Measurements from ENCODE around the gene BICC1. TPM values are rescaled to one million over a fixed set of nuclear protein-coding genes. Genes with fewer than 3 reads are reported as not detected.

BICC1 gene
- polyA plus RNA-seq, 1 experiment = 25.6 TPM

DNA sequence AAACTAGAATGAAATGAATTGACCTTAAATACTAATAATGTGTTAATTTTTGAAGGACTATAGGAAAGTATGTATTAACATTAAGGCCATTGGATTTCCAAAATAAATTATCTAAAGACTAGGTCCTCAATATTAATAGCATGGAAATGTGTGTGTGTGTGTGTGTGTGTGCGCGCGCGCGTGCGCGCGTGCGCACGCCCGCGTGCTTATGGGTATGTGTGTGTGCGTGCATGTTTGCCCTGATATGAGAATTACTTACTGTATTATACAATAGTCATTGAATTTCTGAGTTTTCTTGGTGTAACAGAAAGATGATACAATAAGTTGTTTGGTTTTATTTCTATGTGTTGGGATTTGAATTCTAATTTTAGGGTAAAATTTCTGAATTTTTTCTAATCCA, 205.9 kb downstream of the BICC1 start:
- ChIA-PET CTCF (no interaction called here), POLR2A (no interaction called here)
- TF ChIP-seq CTCF (IDR thresholded peaks at IDR 0.05; ENCODE audit: low read depth, low read length) = no peak
- Histone ChIP-seq H3K27me3 (ENCODE audit: control insufficient read depth, insufficient read depth, low read length) (no peaks in the 10 kb centered on the region), H3K9me3 (ENCODE audit: control insufficient read depth, insufficient read depth, low read length) (no peaks in the 10 kb centered on the region; the same call in 1 of the 2 replicates), H3K27ac (ENCODE audit: low read depth, low read length) (no peak overlapping the region), H3K4me3 (ENCODE audit: low read depth, low read length) (no peak overlapping the region)
- DNase-seq (ENCODE audit: low read depth, low spot score) = no peak

DNA sequence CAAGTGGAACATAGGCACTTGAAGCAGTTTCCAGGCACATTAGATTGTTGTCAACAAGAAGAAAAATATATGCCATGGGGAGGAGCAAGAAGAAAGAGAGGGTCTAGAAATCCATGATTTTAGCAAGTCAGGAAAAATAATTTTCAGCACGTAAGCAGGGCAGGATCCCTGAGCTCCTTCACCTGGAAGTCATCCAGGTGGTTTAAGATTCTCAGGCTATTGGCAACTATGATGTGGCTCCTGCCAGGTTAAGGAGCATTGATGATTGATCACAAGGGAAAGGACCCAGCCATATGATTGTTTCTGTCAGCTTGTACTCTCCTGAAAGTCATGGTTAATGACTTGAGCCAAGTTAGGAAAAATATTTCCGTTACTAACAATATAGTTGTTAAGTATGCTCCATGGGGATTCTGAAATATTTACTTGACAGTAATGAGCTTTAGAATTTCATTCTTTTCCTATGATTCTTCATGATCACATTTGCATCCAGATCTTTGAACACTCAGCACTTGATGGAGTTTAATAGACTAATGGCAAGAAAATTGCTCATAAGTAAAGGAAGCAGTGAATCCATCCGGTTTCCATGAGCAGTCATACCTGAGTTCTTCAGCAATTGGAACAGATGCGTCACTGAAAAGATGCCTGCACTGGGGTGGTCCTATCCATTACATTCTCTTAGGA, 209.1 kb downstream of the BICC1 start:
- Histone ChIP-seq H3K27me3 (ENCODE audit: control insufficient read depth, insufficient read depth, low read length) (no peaks in the 10 kb centered on the region), H3K27ac (ENCODE audit: low read depth, low read length) (no peak overlapping the region), H3K4me3 (ENCODE audit: low read depth, low read length) (no peak overlapping the region), H3K9me3 (ENCODE audit: control insufficient read depth, insufficient read depth, low read length) (no peaks in the 10 kb centered on the region)
- POLR2A ChIA-PET = no interaction called here
- TF ChIP-seq CTCF (IDR thresholded peaks at IDR 0.05; ENCODE audit: low read depth, low read length) = no peak
- DNase-seq (ENCODE audit: low read depth, low spot score) = no peak
- CTCF ChIA-PET = interaction anchor here (2.8 kb wide), 1 partner anchor 190 kb away, joined by 14 read pairs; no protein-coding TSS in a partner anchor

DNA sequence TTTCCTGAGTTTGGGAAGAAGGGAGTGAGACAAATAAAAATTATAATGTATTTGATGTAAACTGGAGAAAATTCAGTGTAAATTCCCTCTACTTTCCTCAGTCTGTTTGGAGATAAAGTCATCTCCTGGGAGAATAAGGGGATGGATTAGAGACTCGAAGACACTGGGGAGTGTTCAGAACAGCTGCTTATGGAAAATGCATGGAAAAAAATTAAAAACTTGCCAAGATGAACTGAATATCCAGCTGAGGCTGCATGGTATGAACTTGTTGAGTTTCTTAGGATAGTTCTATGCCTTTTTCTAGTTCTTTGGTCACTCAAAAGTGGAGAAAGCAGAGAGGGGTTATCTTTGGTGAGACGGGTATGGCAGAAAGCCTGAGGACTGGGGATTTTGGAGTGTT, 210.5 kb downstream of the BICC1 start:
- H3K9me3 ChIP-seq (ENCODE audit: control insufficient read depth, insufficient read depth, low read length) = no peaks in the 10 kb centered on the region
- TF ChIP-seq CTCF (IDR thresholded peaks at IDR 0.05; ENCODE audit: low read depth, low read length) = no peak
- no peaks in the 10 kb centered on the region for H3K27me3 ChIP-seq (ENCODE audit: control insufficient read depth, insufficient read depth, low read length)
- ChIA-PET CTCF (interaction anchor here (0.6 to 2.8 kb wide), 4 partner anchors 192 to 338 kb away, joined by 3 to 14 read pairs (median 3); no protein-coding TSS in a partner anchor), POLR2A (no interaction called here)
- DNase-seq (ENCODE audit: low read depth, low spot score) = no peak
- no peak overlapping the region for H3K27ac ChIP-seq (ENCODE audit: low read depth, low read length)
- no peak overlapping the region for H3K4me3 ChIP-seq (ENCODE audit: low read depth, low read length)

GRCh38 chr10:58723966-58724365, 211.3 kb downstream of the BICC1 start:
- no peak for DNase-seq (ENCODE audit: low read depth, low spot score)
- no peaks in the 10 kb centered on the region for H3K9me3 ChIP-seq (ENCODE audit: control insufficient read depth, insufficient read depth, low read length)
- POLR2A ChIA-PET = no interaction called here
- CTCF ChIA-PET = interaction anchor here (0.6 to 2.8 kb wide), 4 partner anchors 17 to 309 kb away, joined by 3 to 14 read pairs (median 3); no protein-coding TSS in a partner anchor
- no peak for TF ChIP-seq CTCF (IDR thresholded peaks at IDR 0.05; ENCODE audit: low read depth, low read length)
- H3K27me3 ChIP-seq (ENCODE audit: control insufficient read depth, insufficient read depth, low read length) = no peaks in the 10 kb centered on the region
- no peak overlapping the region for H3K4me3 ChIP-seq (ENCODE audit: low read depth, low read length)
- no peak overlapping the region for H3K27ac ChIP-seq (ENCODE audit: low read depth, low read length)

- Histone ChIP-seq H3K27ac (ENCODE audit: low read depth, low read length) (no peak overlapping the region), H3K9me3 (ENCODE audit: control insufficient read depth, insufficient read depth, low read length) (peaks cover 4% of the 10 kb centered on the region; the same call in 1 of the 2 replicates), H3K27me3 (ENCODE audit: control insufficient read depth, insufficient read depth, low read length) (no peaks in the 10 kb centered on the region), H3K4me3 (ENCODE audit: low read depth, low read length) (no peak overlapping the region)
- no peak for TF ChIP-seq CTCF (IDR thresholded peaks at IDR 0.05; ENCODE audit: low read depth, low read length)
- DNase-seq (ENCODE audit: low read depth, low spot score) = no peak
- ChIA-PET POLR2A (no interaction called here), CTCF (interaction anchor here (2.8 kb wide), 1 partner anchor 193 kb away, joined by 14 read pairs; no protein-coding TSS in a partner anchor)
Observed at GRCh38 chr10:58724781-58725180, 212.1 kb downstream of the BICC1 start.
